Right atrium auricular region (tissue), 2 donors: ENCODE results near the gene PHACTR2. TPM values are rescaled to one million over a fixed set of nuclear protein-coding genes. Genes with fewer than 3 reads are reported as not detected.

ENCODE experiments used
- DNase-seq: peaks from one replicate; pipeline ENCODE4 v3.0.0-alpha.2; 2019; ENCODE audit warnings: low spot score
- H3K27ac ChIP-seq, 2 donors: fragments of 200-600 bp; sonication (generic); 1 replicate in 1 of 2; 2 replicates in 1 of 2; pipeline ENCODE4 v1.5.1; 2016 to 2019
- H3K27me3 ChIP-seq, 2 donors: fragments of 200-600 bp; sonication (generic); one replicate each; pipeline versions ENCODE4 v1.5.1 to v1.6.0; 2017 to 2019
- H3K36me3 ChIP-seq: fragments of 200-600 bp; sonication (generic); one replicate; pipeline ENCODE4 v1.5.1; 2016
- H3K4me1 ChIP-seq, 2 donors: fragments of 200-600 bp; sonication (generic); one replicate each; pipeline versions ENCODE4 v1.5.1 to v1.6.0; 2017 to 2019
- H3K4me3 ChIP-seq, 2 donors: fragments of 200-600 bp; sonication (generic); 1 replicate in 1 of 2; 2 replicates in 1 of 2; pipeline ENCODE4 v1.5.1; 2017 to 2019; ENCODE audit warnings: mild to moderate bottlenecking in 1 of 2, moderate library complexity in 1 of 2
- H3K9me3 ChIP-seq, 2 donors: fragments of 200-600 bp; sonication (generic); one replicate each; pipeline ENCODE4 v1.5.1; 2019
- total RNA-seq, 2 donors: library from RNA; depleted of rRNA; stranded (reverse); fragments of >200 nt; gene quantifications; one replicate each; pipeline ENCODE4 v1.1.0, GENCODE V29; 2016
- TF ChIP-seq, protein P1 (sequence below), 2 donors: fragments of 200-600 bp; sonication (generic); IDR thresholded peaks; one replicate each; pipeline ENCODE4 v1.5.1; 2019; ENCODE audit warnings: antibody characterized with exemption in 2 of 2

The PHACTR2 gene
- total RNA-seq, 2 donors from 2014 or later, result 47.6 to 54.4 TPM

DNA sequence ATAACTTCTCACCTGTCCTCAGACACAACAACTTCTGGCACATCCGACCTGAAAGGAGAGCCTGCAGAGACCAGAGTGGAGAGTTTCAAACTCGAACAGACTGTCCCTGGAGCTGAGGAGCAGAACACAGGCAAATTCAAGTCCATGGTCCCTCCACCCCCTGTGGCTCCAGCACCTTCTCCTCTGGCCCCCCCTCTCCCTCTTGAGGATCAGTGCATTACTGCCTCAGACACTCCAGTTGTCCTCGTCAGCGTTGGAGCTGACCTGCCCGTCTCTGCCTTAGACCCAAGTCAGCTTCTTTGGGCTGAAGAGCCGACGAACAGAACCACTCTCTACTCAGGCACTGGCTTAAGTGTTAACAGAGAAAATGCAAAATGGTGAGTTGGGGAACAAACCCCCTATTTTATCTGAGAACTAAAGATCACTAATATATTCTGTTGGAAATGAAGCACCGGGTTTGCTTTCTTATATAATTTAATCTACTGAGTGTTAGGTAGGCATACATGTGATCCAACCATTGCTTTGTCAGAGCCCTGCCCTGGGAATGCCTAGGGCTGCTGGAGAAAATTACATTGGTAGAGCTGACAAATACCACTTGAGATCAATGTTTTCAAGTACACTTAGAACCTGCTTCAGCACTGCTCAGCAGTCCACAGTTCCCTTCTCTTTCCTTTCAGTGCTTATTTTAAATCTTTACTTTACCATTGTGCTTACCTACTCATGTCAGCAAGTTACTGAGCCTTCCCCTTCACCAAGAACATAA, 87.8 kb downstream of the PHACTR2 start:
- Histone ChIP-seq H3K4me1 (no peaks in the 10 kb centered on the region), H3K9me3 (no peaks in the 10 kb centered on the region), H3K36me3 (peaks cover 46% of the 10 kb centered on the region), H3K27ac (no peak overlapping the region), H3K27me3 (no peaks in the 10 kb centered on the region), H3K4me3 (no peak overlapping the region)
- TF ChIP-seq, protein P1, sequence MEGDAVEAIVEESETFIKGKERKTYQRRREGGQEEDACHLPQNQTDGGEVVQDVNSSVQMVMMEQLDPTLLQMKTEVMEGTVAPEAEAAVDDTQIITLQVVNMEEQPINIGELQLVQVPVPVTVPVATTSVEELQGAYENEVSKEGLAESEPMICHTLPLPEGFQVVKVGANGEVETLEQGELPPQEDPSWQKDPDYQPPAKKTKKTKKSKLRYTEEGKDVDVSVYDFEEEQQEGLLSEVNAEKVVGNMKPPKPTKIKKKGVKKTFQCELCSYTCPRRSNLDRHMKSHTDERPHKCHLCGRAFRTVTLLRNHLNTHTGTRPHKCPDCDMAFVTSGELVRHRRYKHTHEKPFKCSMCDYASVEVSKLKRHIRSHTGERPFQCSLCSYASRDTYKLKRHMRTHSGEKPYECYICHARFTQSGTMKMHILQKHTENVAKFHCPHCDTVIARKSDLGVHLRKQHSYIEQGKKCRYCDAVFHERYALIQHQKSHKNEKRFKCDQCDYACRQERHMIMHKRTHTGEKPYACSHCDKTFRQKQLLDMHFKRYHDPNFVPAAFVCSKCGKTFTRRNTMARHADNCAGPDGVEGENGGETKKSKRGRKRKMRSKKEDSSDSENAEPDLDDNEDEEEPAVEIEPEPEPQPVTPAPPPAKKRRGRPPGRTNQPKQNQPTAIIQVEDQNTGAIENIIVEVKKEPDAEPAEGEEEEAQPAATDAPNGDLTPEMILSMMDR (IDR thresholded peaks at IDR 0.05), result no peak
- DNase-seq, result no peak

DNA sequence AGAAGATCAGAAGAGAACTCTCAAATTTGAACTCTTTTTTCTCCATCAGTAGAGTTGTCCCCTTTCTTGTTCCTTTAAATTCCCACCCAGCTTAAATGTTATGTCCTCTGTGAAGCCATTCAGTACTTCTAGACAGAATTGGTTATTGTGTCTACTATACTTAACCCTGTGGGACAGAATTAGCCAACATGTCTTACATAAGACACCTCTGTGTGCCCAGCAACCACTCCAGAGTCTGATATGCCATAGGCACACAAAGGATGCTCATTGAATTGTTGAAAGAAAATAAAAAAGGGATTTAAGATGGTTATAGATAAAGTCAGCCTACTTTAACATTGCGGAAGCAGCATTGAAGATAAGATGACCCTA, 88.4 kb downstream of the PHACTR2 start:
- peaks cover 46% of the 10 kb centered on the region for H3K36me3 ChIP-seq
- no peaks in the 10 kb centered on the region for H3K27me3 ChIP-seq
- no peak for DNase-seq
- TF ChIP-seq, protein P1 (IDR thresholded peaks at IDR 0.05), result no peak
- no peaks in the 10 kb centered on the region for H3K4me1 ChIP-seq
- no peak overlapping the region for H3K4me3 ChIP-seq
- H3K9me3 ChIP-seq, result no peaks in the 10 kb centered on the region
- no peak overlapping the region for H3K27ac ChIP-seq

DNA sequence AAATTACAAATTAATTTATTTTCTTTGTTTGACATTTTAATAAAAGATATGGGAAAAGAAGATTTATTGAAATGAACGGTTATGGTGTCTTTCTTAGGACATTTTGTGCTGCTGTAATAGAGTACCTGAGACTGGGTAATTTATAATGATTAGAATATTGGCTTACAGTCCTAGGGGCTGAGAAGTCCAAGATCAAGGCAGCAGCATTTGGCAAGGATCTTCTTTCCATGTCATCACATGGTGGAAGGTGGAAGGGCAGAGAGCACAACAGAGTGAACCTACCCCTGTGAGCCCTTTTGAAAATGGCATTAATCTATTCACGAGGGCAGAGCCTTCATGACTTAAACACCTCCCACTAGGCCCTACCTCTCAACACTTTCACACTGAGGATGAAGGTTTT, 89.7 kb downstream of the PHACTR2 start:
- TF ChIP-seq, protein P1 (IDR thresholded peaks at IDR 0.05), result no peak
- Histone ChIP-seq H3K4me3 (no peak overlapping the region), H3K9me3 (no peaks in the 10 kb centered on the region), H3K36me3 (peaks cover 51% of the 10 kb centered on the region), H3K27me3 (no peaks in the 10 kb centered on the region), H3K27ac (no peak overlapping the region), H3K4me1 (peaks cover 0 to 7% of the 10 kb centered on the region in 2 donors)
- DNase-seq, result no peak

DNA sequence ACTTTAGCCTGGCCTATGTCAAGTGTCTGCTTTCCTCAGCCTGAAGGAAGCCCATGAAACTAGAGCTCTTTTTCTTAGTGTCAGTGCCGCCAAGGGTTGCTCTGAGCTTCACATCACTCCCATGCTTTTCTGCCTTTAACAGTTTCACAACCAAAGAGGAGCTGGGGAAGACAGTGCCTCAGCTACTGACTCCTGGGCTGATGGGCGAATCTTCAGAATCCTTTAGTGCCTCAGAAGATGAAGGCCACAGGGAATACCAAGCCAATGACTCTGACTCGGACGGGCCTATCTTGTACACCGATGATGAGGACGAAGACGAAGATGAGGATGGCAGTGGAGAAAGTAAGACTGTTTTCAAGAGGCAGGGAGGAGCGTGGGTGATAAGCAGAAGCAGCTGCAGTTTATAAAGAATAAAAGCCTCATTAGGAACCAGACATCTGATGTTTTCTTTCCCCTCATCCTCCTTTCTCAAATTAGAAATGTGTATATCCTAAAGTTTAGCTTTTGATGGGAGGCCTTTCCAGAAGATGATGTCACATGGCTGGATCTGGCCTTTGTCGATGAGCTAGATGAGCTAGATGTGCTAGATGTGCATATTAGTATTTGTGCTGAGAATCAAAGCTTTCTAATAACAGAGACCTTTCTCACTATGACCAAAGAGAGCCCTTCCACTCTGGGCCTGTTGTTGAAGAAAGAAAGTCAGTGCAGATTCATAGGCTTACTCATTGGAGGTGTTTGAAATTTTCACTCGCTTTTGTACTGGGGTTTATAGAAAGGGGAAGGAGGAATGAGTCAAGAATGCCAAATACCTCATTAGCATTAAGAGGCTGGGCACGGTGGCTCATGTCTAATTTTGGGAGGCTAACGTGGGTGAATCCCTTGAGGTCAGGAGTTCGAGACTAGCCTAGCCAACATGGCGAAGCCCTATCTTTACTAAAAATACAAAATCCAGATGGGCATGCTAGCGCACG, 94.6 kb downstream of the PHACTR2 start:
- H3K4me1 ChIP-seq, result peaks cover 0 to 39% of the 10 kb centered on the region in 2 donors
- no peaks in the 10 kb centered on the region for H3K27me3 ChIP-seq
- TF ChIP-seq, protein P1 (IDR thresholded peaks at IDR 0.05), result no peak
- no peak overlapping the region for H3K4me3 ChIP-seq
- no peaks in the 10 kb centered on the region for H3K9me3 ChIP-seq
- DNase-seq, result no peak
- H3K27ac ChIP-seq, result peak overlapping the region in 1 of 2 donors; percentile 58
- H3K36me3 ChIP-seq, result peaks cover 43% of the 10 kb centered on the region

DNA sequence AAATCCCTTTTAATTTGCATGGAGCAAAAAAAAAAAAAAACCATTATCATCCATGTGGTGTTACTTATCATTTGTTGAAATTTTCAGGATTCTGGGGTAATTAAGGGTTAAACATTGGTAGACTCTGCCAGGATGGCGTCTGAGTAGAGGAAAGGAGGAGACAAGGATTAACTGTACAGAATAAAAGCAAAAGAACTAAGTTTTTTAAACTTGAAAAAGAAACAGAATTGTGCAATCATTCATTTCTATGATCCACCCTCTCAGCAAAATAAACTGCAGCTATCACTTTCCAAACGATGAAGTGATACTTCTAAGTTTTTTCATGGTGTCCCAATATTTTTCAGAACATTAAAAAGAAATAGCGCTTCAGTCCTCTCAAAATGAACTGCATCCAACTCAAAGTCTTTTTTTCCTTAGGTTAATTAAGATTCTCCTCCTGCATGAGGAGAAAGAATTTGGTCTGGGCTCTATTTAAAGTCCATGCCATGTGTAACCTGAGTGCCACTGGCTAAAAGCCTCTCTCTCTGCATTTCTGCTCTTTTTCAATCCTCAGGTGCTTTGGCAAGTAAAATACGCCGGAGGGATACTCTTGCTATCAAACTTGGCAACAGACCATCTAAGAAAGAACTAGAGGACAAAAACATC, 95.9 kb downstream of the PHACTR2 start:
- TF ChIP-seq, protein P1 (IDR thresholded peaks at IDR 0.05), result no peak
- DNase-seq, result no peak
- H3K27ac ChIP-seq, result peak overlapping the region; percentile 12 to 58
- H3K4me1 ChIP-seq, result peaks cover 0 to 39% of the 10 kb centered on the region in 2 donors
- H3K27me3 ChIP-seq, result no peaks in the 10 kb centered on the region
- H3K9me3 ChIP-seq, result no peaks in the 10 kb centered on the region
- peaks cover 34% of the 10 kb centered on the region for H3K36me3 ChIP-seq
- H3K4me3 ChIP-seq, result no peak overlapping the region
